ENCODE data around the gene TRPC1.

The TRPC1 gene

GRCh38 chr3:142723968-142724681 lies at the start of gene TRPC1:
Gene TRPC1 (plus strand): TSS chr3:142724034. CDS start chr3:142724560, 526 bp downstream.
- Histone ChIP-seq H3K9me3 (ENCODE audit: severe bottlenecking) (no peaks in the 10 kb centered on the region), H3K4me3 (ENCODE audit: low read depth, low read length) (peak within 1 kb of the TSS; percentile 50), H3K27ac (peak within 1 kb of the TSS; percentile 72), H3K27me3 (ENCODE audit: insufficient read depth, low read depth, severe bottlenecking) (no peaks in the 10 kb centered on the region), H3K36me3 (no peaks in the 10 kb centered on the region)
- peak; percentile 83 for DNase-seq
- TF ChIP-seq CTCF (IDR thresholded peaks at IDR 0.05; ENCODE audit: low read depth, low read length), result no peak

- Histone ChIP-seq H3K36me3 (no peaks in the 10 kb centered on the region; the same call in 1 of the 2 replicates), H3K9me3 (ENCODE audit: severe bottlenecking) (no peaks in the 10 kb centered on the region), H3K27ac (no peak overlapping the region), H3K4me3 (ENCODE audit: low read depth, low read length) (no peak overlapping the region), H3K27me3 (ENCODE audit: insufficient read depth, low read depth, severe bottlenecking) (no peaks in the 10 kb centered on the region)
- TF ChIP-seq CTCF (IDR thresholded peaks at IDR 0.05; ENCODE audit: low read depth, low read length), result no peak
- no peak for DNase-seq
Observed at GRCh38 chr3:142676151-142676550, 47.7 kb upstream of the TRPC1 start.

DNA sequence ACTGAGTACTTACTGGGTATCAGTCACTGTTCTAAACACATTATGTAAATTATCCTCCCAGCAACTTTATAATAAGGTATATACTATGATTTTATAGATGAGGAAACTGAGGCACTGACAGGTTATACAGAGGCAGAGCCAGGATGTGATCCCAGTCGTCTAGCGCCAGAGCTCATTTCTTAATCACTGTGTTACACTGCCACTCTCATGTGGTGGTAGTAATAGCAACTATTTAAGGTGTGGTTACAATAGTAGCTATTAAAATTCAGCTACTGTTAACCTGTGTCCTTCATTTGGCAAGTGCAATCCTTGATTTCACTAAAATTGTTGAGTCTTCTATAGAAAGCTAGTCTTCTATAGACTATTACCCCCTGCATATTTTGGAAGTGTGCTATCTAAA lies 43.1 kb upstream of the TRPC1 start:
- H3K9me3 ChIP-seq (ENCODE audit: severe bottlenecking), result no peaks in the 10 kb centered on the region
- no peak for DNase-seq
- no peak for TF ChIP-seq CTCF (IDR thresholded peaks at IDR 0.05; ENCODE audit: low read depth, low read length)
- H3K4me3 ChIP-seq (ENCODE audit: low read depth, low read length), result no peak overlapping the region
- no peaks in the 10 kb centered on the region; the same call in none of the 2 replicates for H3K36me3 ChIP-seq
- H3K27ac ChIP-seq, result no peak overlapping the region
- no peaks in the 10 kb centered on the region for H3K27me3 ChIP-seq (ENCODE audit: insufficient read depth, low read depth, severe bottlenecking)

GRCh38 chr3:142690613-142691012 lies 33.2 kb upstream of the TRPC1 start:
- TF ChIP-seq CTCF (IDR thresholded peaks at IDR 0.05; ENCODE audit: low read depth, low read length), result no peak
- Histone ChIP-seq H3K27me3 (ENCODE audit: insufficient read depth, low read depth, severe bottlenecking) (no peaks in the 10 kb centered on the region), H3K9me3 (ENCODE audit: severe bottlenecking) (no peaks in the 10 kb centered on the region), H3K36me3 (peaks cover 2% of the 10 kb centered on the region), H3K27ac (no peak overlapping the region), H3K4me3 (ENCODE audit: low read depth, low read length) (no peak overlapping the region)
- DNase-seq, result no peak

- no peak overlapping the region for H3K4me3 ChIP-seq (ENCODE audit: low read depth, low read length)
- no peak for DNase-seq
- no peak overlapping the region for H3K27ac ChIP-seq
- H3K27me3 ChIP-seq (ENCODE audit: insufficient read depth, low read depth, severe bottlenecking), result no peaks in the 10 kb centered on the region
- TF ChIP-seq CTCF (IDR thresholded peaks at IDR 0.05; ENCODE audit: low read depth, low read length), result no peak
- no peaks in the 10 kb centered on the region for H3K9me3 ChIP-seq (ENCODE audit: severe bottlenecking)
- H3K36me3 ChIP-seq, result peaks cover 2% of the 10 kb centered on the region
Observed at GRCh38 chr3:142691527-142691926, 32.3 kb upstream of the TRPC1 start.
